Memory B cell (primary cell): ENCODE measurements around the gene FXR2.

Source experiments
- ATAC-seq: fragments of 150-1000 bp; cut with Tn5 transposase; 2 replicates; pipeline ENCODE4 v1.10.0; 2021; ENCODE audit warnings: low read depth, mild to moderate bottlenecking, moderate library complexity
- DNase-seq, 2 donors: peaks; one replicate each; pipeline ENCODE4 v3.0.0; 2022; ENCODE audit warnings: low spot score in 2 of 2
- H3K27ac Mint-ChIP-seq: one replicate; pipeline ENCODE4 v1.8.0; 2022; ENCODE audit warnings: mild to moderate bottlenecking, moderate library complexity, mixed read lengths
- H3K27me3 Mint-ChIP-seq: one replicate; pipeline ENCODE4 v1.8.0; 2022; ENCODE audit warnings: mixed read lengths
- H3K36me3 Mint-ChIP-seq: one replicate; pipeline ENCODE4 v1.8.0; 2022; ENCODE audit warnings: mild to moderate bottlenecking, mixed read lengths
- H3K4me1 Mint-ChIP-seq: one replicate; pipeline ENCODE4 v1.8.0; 2022; ENCODE audit warnings: mixed read lengths
- H3K4me3 Mint-ChIP-seq: one replicate; pipeline ENCODE4 v1.8.0; 2022; ENCODE audit warnings: mild to moderate bottlenecking, moderate library complexity, mixed read lengths
- H3K9me3 Mint-ChIP-seq: one replicate; pipeline ENCODE4 v1.8.0; 2022; ENCODE audit warnings: mixed read lengths

Gene FXR2

GRCh38 chr17:7575959-7576358, 38.7 kb downstream of the FXR2 start:
- H3K36me3 Mint-ChIP-seq = peaks cover 27% of the 10 kb centered on the region
- H3K27me3 Mint-ChIP-seq = no peaks in the 10 kb centered on the region
- ATAC-seq = no peak
- peaks cover 50% of the 10 kb centered on the region for H3K4me1 Mint-ChIP-seq
- peak overlapping the region; percentile 72 for H3K27ac Mint-ChIP-seq
- no peaks in the 10 kb centered on the region for H3K9me3 Mint-ChIP-seq
- H3K4me3 Mint-ChIP-seq = no peak overlapping the region
- no peak for DNase-seq

- Mint-ChIP-seq H3K4me3 (no peak overlapping the region), H3K27ac (peak overlapping the region; percentile 98), H3K4me1 (peaks cover 45% of the 10 kb centered on the region), H3K27me3 (no peaks in the 10 kb centered on the region), H3K36me3 (peaks cover 26% of the 10 kb centered on the region), H3K9me3 (no peaks in the 10 kb centered on the region)
- ATAC-seq = no peak
- no peak for DNase-seq
These were observed 39.2 kb downstream of the FXR2 start for GRCh38 chr17:7575481-7575883.

- Mint-ChIP-seq H3K27ac (peak overlapping the region; percentile 98), H3K4me3 (peak overlapping the region; percentile 95), H3K27me3 (no peaks in the 10 kb centered on the region), H3K4me1 (peaks cover 34% of the 10 kb centered on the region), H3K36me3 (peaks cover 31% of the 10 kb centered on the region), H3K9me3 (no peaks in the 10 kb centered on the region)
- ATAC-seq = no peak
- no peak for DNase-seq
These were observed 40.3 kb downstream of the FXR2 start for GRCh38 chr17:7574176-7574953.

GRCh38 chr17:7573324-7574080, 41.2 kb downstream of the FXR2 start:
- ATAC-seq = peak; percentile 48
- H3K27ac Mint-ChIP-seq = peak overlapping the region; percentile 98
- H3K36me3 Mint-ChIP-seq = peaks cover 32% of the 10 kb centered on the region
- DNase-seq = peak; percentile 78 to 84
- no peaks in the 10 kb centered on the region for H3K27me3 Mint-ChIP-seq
- H3K4me1 Mint-ChIP-seq = peaks cover 26% of the 10 kb centered on the region
- peak overlapping the region; percentile 95 for H3K4me3 Mint-ChIP-seq
- no peaks in the 10 kb centered on the region for H3K9me3 Mint-ChIP-seq

- DNase-seq (peak; percentile 100), ATAC-seq (peak; percentile 82)
- no peaks in the 10 kb centered on the region for H3K9me3 Mint-ChIP-seq
- peak overlapping the region; percentile 95 for H3K4me3 Mint-ChIP-seq
- peaks cover 28% of the 10 kb centered on the region for H3K36me3 Mint-ChIP-seq
- H3K27me3 Mint-ChIP-seq = no peaks in the 10 kb centered on the region
- H3K4me1 Mint-ChIP-seq = peaks cover 23% of the 10 kb centered on the region
- H3K27ac Mint-ChIP-seq = peak overlapping the region; percentile 98
These were observed 41.9 kb downstream of the FXR2 start for GRCh38 chr17:7572588-7573323.

GRCh38 chr17:7572338-7572587, 42.4 kb downstream of the FXR2 start:
- H3K4me1 Mint-ChIP-seq = peaks cover 23% of the 10 kb centered on the region
- no peak for DNase-seq
- peak overlapping the region; percentile 95 for H3K4me3 Mint-ChIP-seq
- H3K36me3 Mint-ChIP-seq = peaks cover 29% of the 10 kb centered on the region
- no peaks in the 10 kb centered on the region for H3K27me3 Mint-ChIP-seq
- no peak for ATAC-seq
- peak overlapping the region; percentile 98 for H3K27ac Mint-ChIP-seq
- no peaks in the 10 kb centered on the region for H3K9me3 Mint-ChIP-seq

GRCh38 chr17:7570351-7570750, 44.3 kb downstream of the FXR2 start:
- no peak for ATAC-seq
- Mint-ChIP-seq H3K27me3 (no peaks in the 10 kb centered on the region), H3K36me3 (peaks cover 25% of the 10 kb centered on the region), H3K27ac (no peak overlapping the region), H3K4me3 (peak overlapping the region; percentile 19), H3K4me1 (peaks cover 19% of the 10 kb centered on the region), H3K9me3 (no peaks in the 10 kb centered on the region)
- DNase-seq = no peak

- Mint-ChIP-seq H3K4me3 (no peak overlapping the region), H3K27me3 (no peaks in the 10 kb centered on the region), H3K4me1 (peaks cover 15% of the 10 kb centered on the region), H3K27ac (no peak overlapping the region), H3K36me3 (peaks cover 24% of the 10 kb centered on the region), H3K9me3 (no peaks in the 10 kb centered on the region)
- ATAC-seq (no peak), DNase-seq (no peak)
These were observed 45.1 kb downstream of the FXR2 start for GRCh38 chr17:7569571-7569970.

GRCh38 chr17:7563115-7563869, 51.4 kb downstream of the FXR2 start:
- Mint-ChIP-seq H3K36me3 (peaks cover 11% of the 10 kb centered on the region), H3K27me3 (no peaks in the 10 kb centered on the region), H3K4me1 (peaks cover 37% of the 10 kb centered on the region), H3K27ac (no peak overlapping the region), H3K9me3 (no peaks in the 10 kb centered on the region), H3K4me3 (peak overlapping the region; percentile 43)
- ATAC-seq (no peak), DNase-seq (no peak)

GRCh38 chr17:7562208-7562605, 52.5 kb downstream of the FXR2 start:
- no peaks in the 10 kb centered on the region for H3K27me3 Mint-ChIP-seq
- H3K27ac Mint-ChIP-seq = peak overlapping the region; percentile 99
- H3K9me3 Mint-ChIP-seq = no peaks in the 10 kb centered on the region
- peaks cover 7% of the 10 kb centered on the region for H3K36me3 Mint-ChIP-seq
- ATAC-seq (no peak), DNase-seq (no peak)
- peaks cover 40% of the 10 kb centered on the region for H3K4me1 Mint-ChIP-seq
- peak overlapping the region; percentile 91 for H3K4me3 Mint-ChIP-seq

- H3K4me1 Mint-ChIP-seq = peaks cover 40% of the 10 kb centered on the region
- H3K27ac Mint-ChIP-seq = peak within 1 kb of the TSS; percentile 99
- H3K9me3 Mint-ChIP-seq = no peaks in the 10 kb centered on the region
- DNase-seq = peak; percentile 85 to 86
- H3K27me3 Mint-ChIP-seq = no peaks in the 10 kb centered on the region
- H3K4me3 Mint-ChIP-seq = peak within 1 kb of the TSS; percentile 98
- peak; percentile 76 for ATAC-seq
- H3K36me3 Mint-ChIP-seq = peaks cover 7% of the 10 kb centered on the region
These were observed 53.0 kb downstream of the FXR2 start, which contains the start of gene SENP3 for GRCh38 chr17:7561589-7562207. SENP3 (plus strand) TSS chr17:7561919; CDS start chr17:7563077, 1,158 bp downstream.

- Mint-ChIP-seq H3K9me3 (no peaks in the 10 kb centered on the region), H3K27ac (peak overlapping the region; percentile 99), H3K27me3 (no peaks in the 10 kb centered on the region), H3K4me1 (peaks cover 44% of the 10 kb centered on the region), H3K4me3 (peak overlapping the region; percentile 98), H3K36me3 (peaks cover 7% of the 10 kb centered on the region)
- peak; percentile 81 to 87 for DNase-seq
- peak; percentile 65 for ATAC-seq
These were observed 53.6 kb downstream of the FXR2 start for GRCh38 chr17:7561028-7561575.
